LoVo (cell line): ENCODE measurements around the gene ZNF493.

ENCODE experiments used
- DNase-seq: peaks from one replicate; pipeline ENCODE4 v3.0.0-alpha.2; 2016; ENCODE audit warnings: low spot score

ZNF493 gene

DNA sequence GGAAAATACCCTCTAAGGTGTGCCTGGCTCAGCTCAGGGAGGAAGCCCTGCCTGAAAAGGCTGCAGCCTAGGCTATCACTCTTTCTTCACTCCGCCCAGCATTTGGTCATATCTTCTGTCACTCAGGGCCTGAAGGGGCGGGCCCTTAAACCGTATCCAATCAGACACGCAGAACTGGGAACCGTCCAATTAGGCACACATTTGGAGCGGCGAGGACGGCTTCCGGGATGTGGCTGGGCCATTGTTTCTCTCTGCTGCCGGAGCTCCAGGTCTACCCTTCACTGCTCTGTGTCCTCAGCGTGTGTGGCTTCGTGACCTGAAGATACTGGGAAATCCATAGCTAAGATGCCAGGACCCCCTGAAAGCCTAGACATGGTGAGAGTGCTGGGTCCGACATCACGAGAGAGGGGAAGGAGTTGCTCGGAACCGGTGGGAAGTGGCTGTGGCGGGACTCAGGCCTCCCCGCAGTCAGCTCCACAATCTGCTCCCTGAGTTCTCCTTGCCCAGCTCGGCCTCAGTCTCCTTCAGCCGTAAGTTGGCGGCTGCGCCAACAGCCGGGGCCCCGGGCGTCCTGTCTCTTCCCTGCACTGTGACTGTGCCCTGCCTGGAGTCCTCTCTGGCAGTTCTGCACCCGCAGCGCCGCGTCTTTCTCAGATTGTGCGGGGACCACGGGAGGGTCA lies at the start of gene ZNF493:
TSS of gene ZNF493 (plus strand) at position 241 of the 680 bp plus-strand sequence. CDS start at position 346, 105 bp downstream.
- peak; percentile 56 for DNase-seq

DNA sequence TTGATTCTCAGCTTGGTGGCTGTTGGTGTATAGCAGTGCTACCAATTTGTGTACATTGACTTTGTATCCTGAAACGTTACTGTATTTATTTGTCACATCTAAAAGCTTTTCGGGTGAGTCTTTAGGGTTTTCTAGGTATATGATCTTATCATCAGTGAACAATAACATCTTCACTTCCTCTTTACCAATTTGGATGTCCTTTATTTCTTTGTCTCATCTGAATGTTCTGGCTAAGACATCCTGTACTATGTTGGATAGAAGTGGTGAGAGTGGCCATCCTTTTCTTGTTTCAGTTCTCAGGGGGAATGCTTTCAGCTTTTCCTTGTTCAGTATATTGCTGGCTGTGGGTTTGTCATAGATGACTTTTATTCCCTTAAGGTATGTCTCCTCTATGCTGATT lies 44.1 kb upstream of the ZNF493 start:
- no peak for DNase-seq

DNA sequence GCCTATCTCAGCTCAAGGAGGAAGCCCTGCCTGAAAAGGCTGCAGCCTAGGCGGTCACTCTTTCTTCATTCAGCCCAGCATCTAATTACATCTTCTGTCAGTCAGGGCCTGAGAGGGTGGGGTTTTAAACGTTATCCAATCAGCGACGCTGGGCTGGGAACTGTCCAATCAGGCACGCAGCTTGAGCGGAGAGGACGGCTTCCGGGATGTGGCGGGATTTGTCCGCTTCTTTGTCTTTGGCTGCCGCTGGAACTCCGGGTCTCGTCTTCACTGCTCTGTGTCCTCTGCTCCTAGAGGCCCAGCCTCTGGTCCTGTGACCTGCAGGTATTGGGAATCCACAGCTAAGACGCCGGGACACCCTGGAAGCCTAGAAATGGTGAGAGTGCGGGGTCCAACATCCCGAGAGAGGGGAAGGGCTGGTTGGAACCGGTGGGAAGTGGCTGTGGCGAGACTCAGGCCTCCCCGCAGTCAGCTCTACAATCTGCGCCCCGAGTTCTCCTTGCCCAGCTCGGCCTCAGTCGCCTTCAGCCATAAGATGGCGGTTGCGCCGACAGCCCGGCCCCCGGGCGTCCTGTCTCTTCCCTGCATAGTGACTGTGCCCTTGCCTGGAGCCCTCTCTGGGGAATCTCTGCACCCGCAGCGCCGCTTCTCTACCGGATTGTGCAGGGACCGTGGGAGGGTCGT lies 38.0 kb upstream of the ZNF493 start, which contains the start of gene ZNF738:
TSS of gene ZNF738 (plus strand) at position 233 of the 684 bp plus-strand sequence. CDS start at position 374, 141 bp downstream.
- no peak for DNase-seq

DNA sequence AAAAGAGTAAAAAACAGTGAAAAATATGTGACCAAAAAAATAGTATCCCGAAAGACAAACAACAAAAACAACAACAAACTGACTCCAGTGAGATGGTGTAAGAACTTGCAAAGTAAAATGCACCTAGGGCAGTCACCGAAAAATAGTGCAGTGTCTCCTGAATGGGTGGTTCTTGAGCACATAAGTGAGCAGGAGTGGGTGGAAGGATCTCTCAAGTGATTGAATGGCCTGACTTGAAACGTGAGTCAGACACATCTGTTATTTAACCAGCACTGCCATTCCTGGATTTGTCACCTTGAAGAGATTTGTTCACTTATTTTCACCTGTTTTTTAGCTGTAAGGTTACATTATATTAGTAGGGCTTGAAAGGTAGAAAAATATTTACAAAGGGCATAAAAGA lies 34.6 kb upstream of the ZNF493 start:
- DNase-seq: no peak

DNA sequence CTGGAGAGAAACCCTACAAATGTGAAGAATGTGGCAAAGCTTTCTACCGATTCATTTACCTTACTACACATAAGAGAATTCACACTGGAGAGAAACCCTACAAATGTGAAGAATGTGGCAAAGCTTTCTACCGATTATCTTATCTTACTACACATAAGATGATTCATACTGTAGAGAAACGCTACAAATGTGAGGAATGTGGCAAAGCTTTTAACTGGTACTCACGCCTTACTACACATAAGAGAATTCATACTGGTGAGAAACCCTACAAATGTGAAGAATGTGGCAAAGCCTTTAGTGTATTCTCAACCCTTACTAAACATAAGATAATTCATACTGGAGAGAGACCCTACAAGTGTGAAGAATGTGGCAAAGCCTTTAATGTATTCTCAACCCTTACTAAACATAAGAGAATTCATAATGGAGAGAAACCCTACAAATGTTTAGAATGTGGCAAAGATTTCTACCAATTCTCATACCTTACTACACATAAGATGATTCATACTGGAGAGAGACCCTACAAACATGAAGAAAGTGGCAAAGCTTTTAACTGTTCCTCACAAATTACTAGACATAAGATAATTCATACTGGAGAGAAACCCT lies 12.9 kb upstream of the ZNF493 start:
- DNase-seq: no peak

DNA sequence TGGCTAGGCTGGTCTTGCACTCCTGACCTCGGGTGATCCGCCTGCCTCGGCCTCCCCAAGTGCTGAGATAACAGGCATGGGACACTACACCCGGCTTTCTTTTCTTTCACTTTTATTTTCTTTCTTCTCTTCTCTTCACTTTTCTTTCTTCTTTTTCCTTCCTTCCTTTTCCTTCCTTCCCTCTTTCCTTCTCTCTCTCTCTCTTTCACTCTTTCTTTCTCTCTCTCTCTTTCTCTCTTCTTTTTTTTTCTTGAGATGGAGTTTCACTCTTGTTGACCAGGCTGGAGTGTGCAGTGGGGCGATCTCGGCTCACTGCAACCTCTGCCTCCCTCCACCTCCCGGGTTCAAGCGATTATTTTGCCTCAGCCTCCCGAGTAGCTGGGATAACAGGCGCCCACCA lies 812 bp upstream of the ZNF493 start:
- no peak for DNase-seq

DNA sequence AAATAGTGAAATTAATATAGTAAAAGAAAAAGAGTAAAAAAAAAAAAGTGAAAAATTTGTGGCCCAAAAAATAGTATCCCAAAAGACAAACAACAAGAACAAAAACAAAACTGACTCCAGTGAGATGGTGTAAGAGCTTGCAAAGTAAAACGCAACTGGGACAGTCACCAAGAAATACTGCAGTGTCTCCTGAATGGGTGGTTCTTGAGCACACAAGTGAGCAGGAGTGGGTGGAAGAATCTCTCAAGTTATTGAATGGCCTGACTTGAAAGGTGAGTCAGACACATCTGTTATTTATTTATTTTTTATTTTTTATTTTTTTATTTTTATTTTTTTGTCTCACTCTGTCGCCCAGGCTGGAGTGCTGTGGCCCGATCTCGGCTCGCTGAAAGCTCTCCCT lies 1.9 kb downstream of the ZNF493 start:
- no peak for DNase-seq

DNA sequence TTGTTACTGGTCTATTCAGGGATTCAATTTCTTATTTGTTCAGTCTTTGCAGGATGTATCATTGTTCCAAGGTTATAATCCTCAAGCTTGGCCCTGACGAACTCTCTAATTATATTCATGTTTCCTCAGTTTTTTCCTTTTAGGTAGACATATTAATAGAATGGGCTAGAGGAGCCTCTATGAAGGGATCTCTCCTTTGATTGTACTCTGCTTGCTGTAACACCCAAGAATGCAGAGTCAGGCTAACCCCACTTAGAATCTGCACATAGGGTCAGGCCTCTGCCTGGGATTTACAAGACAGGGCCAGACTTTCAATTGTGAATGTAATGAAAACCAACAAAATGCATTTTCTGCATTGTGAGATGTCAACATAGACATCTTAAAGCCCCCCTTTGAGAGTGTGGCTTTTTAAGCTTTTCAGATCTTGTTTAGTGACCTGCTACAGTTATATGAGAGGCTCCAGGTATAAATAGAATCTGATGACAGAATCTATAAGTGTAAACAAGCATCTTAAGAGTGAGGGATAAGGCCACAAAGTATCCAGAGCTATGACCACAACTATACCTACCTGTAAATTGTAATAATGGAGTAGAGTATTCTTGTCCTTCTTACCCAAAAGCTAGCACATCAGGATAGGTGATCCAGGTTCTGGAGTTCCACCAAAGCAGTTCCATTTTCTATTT lies 5.5 kb downstream of the ZNF493 start:
- DNase-seq: no peak

DNA sequence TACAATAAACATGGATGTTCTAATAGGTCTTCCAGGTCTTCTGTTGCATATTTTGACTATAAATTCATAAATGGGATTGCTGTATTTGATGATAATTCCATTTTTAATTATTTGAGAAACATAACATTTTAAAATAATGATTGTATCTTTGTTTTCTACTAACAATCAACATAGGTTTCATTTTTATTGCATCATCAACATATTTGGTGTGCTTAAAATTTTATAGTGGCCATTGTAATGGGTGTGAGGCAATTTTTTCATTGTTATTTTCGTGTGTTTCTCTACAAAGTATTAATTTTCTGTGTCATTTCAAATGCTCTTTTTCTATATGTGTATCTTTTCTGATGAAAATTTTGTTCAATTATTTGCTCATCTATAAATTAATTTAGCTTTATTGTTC lies 13.2 kb downstream of the ZNF493 start:
- no peak for DNase-seq

DNA sequence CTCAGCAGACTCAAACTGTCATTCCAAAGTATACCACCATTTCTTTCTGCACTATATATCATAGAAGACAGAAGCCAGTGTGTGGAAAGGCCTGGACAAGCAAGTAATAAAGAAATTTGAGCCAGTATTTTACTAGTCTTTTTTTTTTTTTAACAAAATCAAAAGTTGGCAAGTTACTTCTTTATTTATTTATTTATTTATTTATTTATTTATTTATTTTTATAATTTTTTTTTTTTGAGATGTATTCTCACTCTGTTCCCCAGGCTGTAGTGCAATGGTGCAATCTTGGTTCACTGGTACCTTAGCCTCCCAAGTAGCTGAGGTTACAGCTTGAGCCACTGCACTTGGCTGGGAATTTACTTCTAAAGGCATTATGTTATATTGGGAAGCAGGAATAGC lies 25.3 kb downstream of the ZNF493 start:
- no peak for DNase-seq

DNA sequence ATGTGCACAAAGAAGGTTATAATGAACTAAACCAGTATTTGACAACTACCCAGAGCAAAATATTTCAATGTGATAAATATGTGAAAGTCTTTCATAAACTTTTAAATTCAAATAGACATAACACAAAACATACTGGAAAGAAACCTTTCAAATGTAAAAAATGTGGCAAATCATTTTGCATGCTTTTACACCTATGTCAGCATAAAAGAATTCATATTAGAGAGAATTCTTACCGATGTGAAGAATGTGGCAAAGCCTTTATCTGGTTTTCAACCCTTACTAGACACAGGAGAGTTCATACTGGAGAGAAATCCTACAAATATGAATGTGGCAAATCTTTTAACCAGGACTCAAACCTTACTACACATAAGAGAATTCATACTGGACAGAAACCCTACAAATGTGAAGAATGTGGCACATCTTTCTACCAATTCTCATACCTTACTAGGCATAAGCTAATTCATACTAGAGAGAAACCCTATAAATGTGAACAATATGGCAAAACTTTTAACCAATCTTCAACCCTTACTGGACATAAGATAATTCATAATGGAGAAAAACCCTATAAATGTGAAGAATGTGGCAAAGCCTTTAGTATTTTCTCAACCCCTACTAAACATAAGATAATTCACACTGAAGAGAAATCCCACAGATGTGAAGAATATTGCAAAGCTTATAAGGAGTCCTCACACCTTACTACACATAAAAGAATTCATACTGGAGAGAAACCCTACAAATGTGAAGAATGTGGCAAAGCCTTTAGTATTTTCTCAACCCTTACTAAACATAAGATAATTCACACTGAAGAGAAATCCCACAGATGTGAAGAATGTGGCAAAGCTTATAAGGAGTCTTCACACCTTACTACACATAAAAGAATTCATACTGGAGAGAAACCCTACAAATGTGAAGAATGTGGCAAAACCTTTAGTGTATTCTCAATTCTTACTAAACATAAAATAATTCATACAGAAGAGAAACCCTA lies 26.4 kb downstream of the ZNF493 start:
- no peak for DNase-seq

DNA sequence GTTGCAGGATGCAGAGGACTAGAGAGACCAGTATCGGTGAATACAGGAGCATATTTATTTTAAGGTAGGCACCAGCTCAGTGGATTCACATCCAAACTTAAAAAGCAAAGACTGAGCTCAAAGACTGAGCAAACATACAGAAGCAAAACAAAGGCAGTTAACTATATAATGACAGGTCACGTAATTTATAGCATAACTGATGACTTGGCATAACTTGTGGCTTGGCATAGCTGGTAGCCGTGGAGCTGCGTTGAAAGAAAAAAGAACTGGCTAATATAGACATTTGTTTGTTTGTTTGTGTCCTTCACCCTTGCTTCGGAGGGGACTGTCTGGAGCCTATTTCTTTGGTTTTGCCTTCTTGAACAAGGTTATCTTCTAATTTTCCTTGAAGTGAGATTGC lies 33.7 kb downstream of the ZNF493 start:
- DNase-seq: no peak

DNA sequence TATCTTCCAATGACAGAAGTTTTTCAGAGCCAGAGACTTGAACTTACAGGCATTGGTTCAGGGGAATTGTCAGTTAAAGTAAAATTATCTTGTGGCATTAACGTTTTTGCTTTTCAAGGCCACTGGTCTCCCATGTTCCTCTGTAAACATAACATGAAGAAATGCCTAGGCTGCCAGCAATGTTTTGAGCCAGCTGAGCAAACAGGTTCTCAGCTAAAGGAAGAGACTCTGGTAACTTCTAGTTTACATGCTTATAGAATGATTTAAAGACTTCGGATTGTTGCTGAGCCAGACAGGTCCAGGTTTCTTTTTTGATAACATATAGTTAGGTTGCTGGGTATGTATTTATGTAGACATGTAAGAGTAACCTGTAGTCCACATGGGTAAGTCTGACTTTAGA lies 35.7 kb downstream of the ZNF493 start:
- DNase-seq: no peak

DNA sequence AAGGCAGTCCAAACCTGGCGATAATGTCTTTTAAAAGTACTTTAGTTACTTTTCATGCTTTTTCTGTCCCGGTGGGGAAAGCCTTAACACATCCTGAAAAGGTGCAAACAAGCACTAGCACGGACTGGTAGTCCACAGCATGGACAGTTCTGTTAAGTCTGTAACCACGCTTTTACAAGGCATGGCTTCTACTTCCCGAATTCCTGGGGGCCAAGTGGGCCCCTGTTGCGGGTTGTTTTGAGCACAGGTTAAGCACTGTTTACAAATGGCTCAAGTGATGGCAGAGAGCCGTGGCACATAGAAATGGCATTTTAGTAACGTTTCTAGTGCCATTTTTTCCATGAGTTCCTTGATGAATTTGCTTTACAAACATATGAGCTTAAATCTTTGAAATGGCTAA lies 37.6 kb downstream of the ZNF493 start:
- no peak for DNase-seq

DNA sequence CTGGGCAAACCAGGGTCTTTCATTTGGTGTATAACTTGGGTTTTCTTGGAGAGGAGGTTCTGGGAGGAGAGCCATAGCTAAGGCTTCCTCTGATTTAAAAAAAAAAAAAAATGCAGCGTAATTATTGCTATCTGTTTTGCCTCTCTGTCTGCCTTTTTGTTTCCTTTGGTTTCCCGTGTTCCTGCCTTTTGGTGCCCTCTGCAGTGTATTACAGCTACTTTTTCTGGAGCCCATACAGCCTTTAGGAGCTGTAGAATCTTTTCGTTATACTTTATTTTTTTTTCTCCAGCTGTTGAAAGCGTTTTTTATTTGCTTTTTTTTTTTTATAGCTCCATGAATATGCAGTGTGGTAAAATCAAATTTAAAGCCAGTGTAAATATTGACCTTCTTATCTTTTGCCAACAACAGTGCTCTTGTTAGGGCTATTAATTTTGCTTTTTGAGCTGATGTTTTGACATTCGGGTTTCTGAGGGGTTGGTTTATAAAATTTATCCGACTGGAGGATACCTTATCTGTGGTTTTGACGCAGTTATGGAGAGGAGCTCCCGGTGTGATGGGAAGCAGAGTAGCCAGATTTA lies 38.1 kb downstream of the ZNF493 start:
- DNase-seq: no peak

DNA sequence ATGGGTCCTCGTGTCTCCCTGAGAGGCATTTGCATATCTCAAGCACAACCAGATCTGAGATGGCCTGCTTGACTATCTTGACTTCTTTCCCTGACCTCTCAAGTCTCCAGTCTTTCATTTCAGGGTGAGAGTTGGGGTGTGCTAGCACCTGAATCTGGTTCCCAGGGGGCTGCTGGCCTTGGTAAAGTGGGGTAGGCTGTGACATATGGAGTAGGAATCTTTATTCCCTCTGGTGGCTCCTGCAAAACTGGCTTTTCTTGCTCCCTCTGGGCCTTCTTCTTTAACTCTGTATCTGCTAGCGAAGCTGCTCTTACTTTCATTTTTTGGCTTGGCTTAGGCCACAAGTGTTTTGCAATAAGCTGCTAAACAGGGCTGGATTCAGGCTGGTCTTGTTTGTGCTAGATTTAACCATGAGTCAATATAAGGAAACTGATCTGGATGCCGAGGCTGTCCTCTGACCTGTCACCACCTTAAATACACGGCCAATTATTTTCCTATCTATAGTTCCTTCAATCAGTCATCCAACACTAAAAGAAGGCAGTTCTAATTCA lies 42.3 kb downstream of the ZNF493 start:
- no peak for DNase-seq

DNA sequence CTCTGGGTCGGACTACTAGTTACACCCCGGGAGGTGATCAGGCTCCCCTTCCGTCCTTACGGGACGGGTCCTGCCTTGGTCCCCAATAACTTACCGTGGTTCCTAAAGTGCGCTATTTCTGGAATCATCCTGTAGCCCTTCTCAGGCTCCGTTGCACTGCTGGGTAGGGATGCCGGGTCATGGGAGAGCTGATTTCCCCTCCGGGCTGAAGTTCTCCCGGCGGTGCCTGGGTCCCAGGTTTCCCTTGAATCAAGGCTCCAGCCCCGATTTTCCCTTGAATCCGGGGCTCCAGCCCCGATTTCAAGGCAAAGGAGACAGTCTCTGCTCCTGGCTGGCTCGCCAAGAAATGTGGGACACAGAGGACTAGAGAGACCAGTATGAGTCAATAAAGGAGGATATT lies 43.4 kb downstream of the ZNF493 start:
- DNase-seq: no peak

DNA sequence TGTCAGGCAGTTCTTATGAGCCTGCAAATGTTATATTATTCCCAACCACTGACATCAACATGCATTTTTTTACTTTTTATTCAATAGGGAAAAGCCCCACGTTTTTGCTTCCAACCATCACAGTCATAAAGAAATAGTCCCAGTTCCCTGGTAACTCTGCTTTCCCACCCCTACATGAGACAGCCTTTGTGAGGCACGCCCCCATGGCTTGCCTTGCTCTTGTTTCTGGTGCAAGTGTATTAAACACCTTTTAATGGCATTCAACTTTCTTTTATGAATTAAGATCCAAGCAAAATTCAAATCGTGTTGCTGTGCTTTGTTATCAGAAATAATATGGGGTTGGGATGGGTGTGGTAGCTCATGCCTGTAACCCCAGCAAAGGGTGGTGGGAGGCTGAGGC lies 54.3 kb downstream of the ZNF493 start:
- no peak for DNase-seq

DNA sequence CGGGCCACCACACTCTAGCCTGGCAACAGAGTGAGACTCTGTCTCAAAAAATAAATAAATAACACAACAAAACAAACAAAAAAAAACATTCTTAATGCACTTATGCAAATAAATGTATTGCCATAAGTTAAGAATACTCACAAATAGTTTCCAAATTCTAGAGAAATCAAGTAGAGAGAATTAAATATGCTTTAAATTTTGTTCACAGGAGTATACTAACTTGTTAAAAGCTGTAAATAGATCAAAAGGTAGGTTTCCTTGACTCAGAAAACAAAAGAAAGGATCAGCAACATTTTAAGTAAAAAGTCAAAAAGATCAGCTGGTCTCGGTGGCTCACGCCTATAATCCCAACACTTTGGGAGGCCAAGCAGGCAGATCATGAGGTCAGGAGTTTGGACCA lies 58.0 kb downstream of the ZNF493 start:
- no peak for DNase-seq

DNA sequence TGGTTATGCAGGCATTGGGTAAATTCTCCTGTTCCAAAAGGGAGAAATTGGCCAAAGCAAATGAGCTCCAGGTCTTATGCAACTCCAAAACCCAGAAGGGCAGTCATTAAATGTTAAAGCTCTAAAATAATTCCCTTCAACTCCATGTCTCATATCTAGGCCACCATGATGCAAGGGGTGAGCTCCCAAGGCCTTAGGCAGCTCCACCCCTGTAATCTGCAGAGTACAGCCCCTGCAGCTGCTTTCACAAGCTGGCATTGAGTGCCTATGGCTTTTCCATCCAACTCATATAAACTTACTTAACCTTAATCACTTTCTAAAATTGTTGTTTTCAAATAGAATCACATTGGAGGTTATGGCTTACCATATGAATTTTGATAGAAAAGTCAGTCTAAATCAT lies 63.8 kb downstream of the ZNF493 start:
- no peak for DNase-seq

DNA sequence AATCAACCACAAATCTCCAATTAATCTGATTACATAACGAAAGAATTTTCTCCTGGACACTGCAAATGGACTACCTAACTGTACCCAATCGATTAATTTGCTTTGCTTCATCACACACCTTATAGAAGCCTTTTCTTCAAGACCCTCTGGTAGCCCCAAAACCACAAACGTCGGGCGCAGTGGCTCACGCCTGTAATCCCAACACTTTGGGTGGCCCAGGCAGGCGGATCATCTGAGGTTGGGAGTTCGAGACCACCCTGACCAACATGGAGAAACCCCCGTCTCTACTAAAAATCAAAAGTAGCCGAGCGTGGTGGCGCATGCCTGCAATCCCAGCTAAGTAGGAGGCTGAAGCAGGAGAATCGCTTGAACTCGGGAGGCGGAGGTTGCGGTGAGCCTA lies 65.6 kb downstream of the ZNF493 start:
- DNase-seq: no peak
